Sigmoid colon (tissue), 4 donors: ENCODE measurements around the gene RNF215.

Experiments
- CTCF ChIP-seq, 4 experiments: fragments of 450-650 bp in 3 of 4; fragments of 200-600 bp in 1 of 4; IDR thresholded peaks; one replicate each; pipeline ENCODE4 v1.5.1; 2016 to 2019; ENCODE audit warnings: antibody characterized with exemption in 4 of 4, mild to moderate bottlenecking in 3 of 4, moderate library complexity in 2 of 4
- EP300 ChIP-seq, 4 donors: sonication (generic); formaldehyde crosslinking; IDR thresholded peaks; one replicate each; pipeline ENCODE4 v1.6.1; 2017; ENCODE audit warnings: antibody characterized with exemption in 4 of 4
- POLR2A ChIP-seq, 2 donors: fragments of 450-650 bp; IDR thresholded peaks; one replicate each; pipeline ENCODE4 v1.6.1; 2016; ENCODE audit warnings: antibody characterized with exemption in 2 of 2, mild to moderate bottlenecking in 2 of 2, moderate library complexity in 2 of 2
- POLR2AphosphoS5 ChIP-seq, 4 donors: sonication (generic); formaldehyde crosslinking; IDR thresholded peaks; one replicate each; pipeline ENCODE4 v1.6.1; 2017; ENCODE audit warnings: antibody characterized with exemption in 4 of 4

- TF ChIP-seq EP300 (IDR thresholded peaks at IDR 0.05) = no peak
- TF ChIP-seq POLR2A (IDR thresholded peaks at IDR 0.05) = no peak
- TF ChIP-seq CTCF (IDR thresholded peaks at IDR 0.05) = no peak
- TF ChIP-seq POLR2AphosphoS5 (IDR thresholded peaks at IDR 0.05) = no peak
Measured at GRCh38 chr22:30344447-30345200, 42.6 kb downstream of the RNF215 start.
